ENCODE measurements around the gene PRSS2.

- TF ChIP-seq CTCF (conservative IDR thresholded peaks at IDR 0.05; ENCODE audit: low read depth, low read length), result no peak
- TF ChIP-seq EZH2phosphoT487 (IDR thresholded peaks at IDR 0.05; ENCODE audit: borderline replicate concordance, low read length), result no peak
- no peak for TF ChIP-seq EZH2 (IDR thresholded peaks at IDR 0.05; ENCODE audit: low read length, unreplicated experiment)
Measured at GRCh38 chr7:142773230-142773629, 2.5 kb downstream of the PRSS2 start.
